Measurements from ENCODE around the gene SCGN. TPM values are rescaled to one million over a fixed set of nuclear protein-coding genes. Genes with fewer than 3 reads are reported as not detected.

The SCGN gene
- total RNA-seq, 1 donor from 2014 or later = not detected

GRCh38 chr6:25670793-25671513 is 18.9 kb downstream of the SCGN start:
- TF ChIP-seq CTCF (IDR thresholded peaks at IDR 0.05) = no peak
- intact Hi-C loops (cut with DNase I) = no loop called here
- no peak for DNase-seq (ENCODE audit: low spot score in 2 of 2)

GRCh38 chr6:25671652-25672051 is 19.6 kb downstream of the SCGN start:
- TF ChIP-seq CTCF (IDR thresholded peaks at IDR 0.05) = no peak
- DNase-seq (ENCODE audit: low spot score in 2 of 2) = no peak
- Histone ChIP-seq H3K9me3 (no peaks in the 10 kb centered on the region), H3K27me3 (no peaks in the 10 kb centered on the region), H3K4me1 (no peaks in the 10 kb centered on the region), H3K4me3 (no peak overlapping the region), H3K36me3 (no peaks in the 10 kb centered on the region), H3K27ac (no peak overlapping the region)
- intact Hi-C loops (cut with DNase I) = no loop called here

More at GRCh38 chr6:25670793-25671513, 18.9 kb downstream of the SCGN start:
- Histone ChIP-seq H3K4me1 (no peaks in the 10 kb centered on the region), H3K4me3 (no peak overlapping the region), H3K27me3 (no peaks in the 10 kb centered on the region), H3K27ac (no peak overlapping the region), H3K9me3 (no peaks in the 10 kb centered on the region), H3K36me3 (no peaks in the 10 kb centered on the region)

GRCh38 chr6:25675167-25675566 is 23.2 kb downstream of the SCGN start:
- no peaks in the 10 kb centered on the region for H3K9me3 ChIP-seq
- no peaks in the 10 kb centered on the region for H3K27me3 ChIP-seq
- H3K27ac ChIP-seq = no peak overlapping the region
- TF ChIP-seq CTCF (IDR thresholded peaks at IDR 0.05) = no peak
- H3K36me3 ChIP-seq = no peaks in the 10 kb centered on the region
- H3K4me3 ChIP-seq = no peak overlapping the region
- no peak for DNase-seq (ENCODE audit: low spot score in 2 of 2)
- intact Hi-C loops (cut with DNase I) = no loop called here
- H3K4me1 ChIP-seq = no peaks in the 10 kb centered on the region

DNA sequence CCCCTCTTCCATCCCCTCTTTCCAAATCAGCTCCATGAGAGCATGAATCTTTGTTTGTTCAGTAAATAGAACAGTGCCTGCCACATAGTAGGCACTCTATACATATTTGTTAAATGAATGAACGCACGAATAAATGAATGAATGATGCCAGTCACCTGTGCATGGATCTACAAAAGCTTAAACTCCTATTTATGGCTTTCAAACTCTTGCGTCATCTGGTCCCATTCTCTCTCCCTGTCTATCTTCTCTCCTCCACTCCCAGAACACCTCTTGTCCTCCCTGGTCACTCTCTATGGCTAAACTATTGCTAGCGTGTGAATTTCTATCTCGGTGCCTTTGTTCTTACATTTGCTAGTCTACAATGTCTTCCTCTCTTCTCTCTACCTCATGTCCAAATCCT is 24.8 kb downstream of the SCGN start:
- TF ChIP-seq CTCF (IDR thresholded peaks at IDR 0.05) = no peak
- DNase-seq (ENCODE audit: low spot score in 2 of 2) = no peak
- Histone ChIP-seq H3K4me1 (no peaks in the 10 kb centered on the region), H3K27ac (no peak overlapping the region), H3K36me3 (no peaks in the 10 kb centered on the region), H3K27me3 (no peaks in the 10 kb centered on the region), H3K4me3 (no peak overlapping the region), H3K9me3 (no peaks in the 10 kb centered on the region)
- intact Hi-C loops (cut with DNase I) = no loop called here

GRCh38 chr6:25681848-25682247 is 29.8 kb downstream of the SCGN start:
- no peak for DNase-seq (ENCODE audit: low spot score in 2 of 2)
- intact Hi-C loops (cut with DNase I) = no loop called here
- H3K9me3 ChIP-seq = no peaks in the 10 kb centered on the region
- H3K36me3 ChIP-seq = no peaks in the 10 kb centered on the region
- no peaks in the 10 kb centered on the region for H3K4me1 ChIP-seq
- no peak overlapping the region for H3K4me3 ChIP-seq
- H3K27ac ChIP-seq = no peak overlapping the region
- H3K27me3 ChIP-seq = no peaks in the 10 kb centered on the region
- TF ChIP-seq CTCF (IDR thresholded peaks at IDR 0.05) = no peak

DNA sequence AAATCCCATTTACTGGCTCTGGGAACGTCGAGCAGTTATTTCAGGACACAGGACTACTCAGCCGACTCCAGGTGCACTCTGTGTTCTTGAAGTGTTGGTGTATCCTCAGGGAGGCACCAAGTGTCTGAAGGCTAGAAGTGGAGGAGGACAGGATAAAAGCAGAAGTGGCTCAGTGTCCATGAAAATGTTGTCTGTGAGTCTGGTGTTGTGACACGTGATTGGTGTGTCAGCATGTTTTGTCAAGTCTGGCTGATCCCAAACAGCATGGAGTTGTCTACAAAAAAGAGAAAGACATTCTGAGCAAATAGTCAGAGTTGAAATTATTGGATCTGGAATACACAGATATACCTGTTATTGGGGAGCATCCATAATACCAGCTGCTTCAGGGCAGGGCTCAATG is 30.3 kb downstream of the SCGN start:
- no peak overlapping the region for H3K4me3 ChIP-seq
- DNase-seq (ENCODE audit: low spot score in 2 of 2) = no peak
- no peaks in the 10 kb centered on the region for H3K36me3 ChIP-seq
- H3K4me1 ChIP-seq = no peaks in the 10 kb centered on the region
- H3K27me3 ChIP-seq = no peaks in the 10 kb centered on the region
- H3K27ac ChIP-seq = no peak overlapping the region
- intact Hi-C loops (cut with DNase I) = no loop called here
- no peaks in the 10 kb centered on the region for H3K9me3 ChIP-seq
- TF ChIP-seq CTCF (IDR thresholded peaks at IDR 0.05) = no peak
